ENCODE measurements around the gene OR2S2.

GRCh38 chr9:35965011-35965410 is 7.1 kb upstream of the OR2S2 start:
- no peak for TF ChIP-seq CTCF (IDR thresholded peaks at IDR 0.05)
- TF ChIP-seq POLR2A (IDR thresholded peaks at IDR 0.05) = no peak

All from right lobe of liver (tissue), 4 donors.